KMS-11 (cell line): ENCODE measurements around the gene ALDH3B1.

Source experiments
- H2AFZ ChIP-seq: fragments of 200-600 bp; sonication (generic); 2 replicates; pipeline ENCODE4 v1.6.1; 2016; ENCODE audit warnings: antibody characterized with exemption, mixed run types, low read depth
- H3K27ac ChIP-seq: fragments of 200-600 bp; sonication (generic); 2 replicates; pipeline ENCODE4 v1.6.1; 2016; ENCODE audit warnings: mild to moderate bottlenecking, mixed run types
- H3K27me3 ChIP-seq: fragments of 200-600 bp; sonication (generic); 2 replicates; pipeline ENCODE4 v1.6.1; 2017; ENCODE audit warnings: mild to moderate bottlenecking, low read depth, mixed run types, moderate library complexity; ENCODE audit not compliant: insufficient read depth
- H3K36me3 ChIP-seq: fragments of 200-600 bp; sonication (generic); 2 replicates; pipeline ENCODE4 v1.6.1; 2017; ENCODE audit warnings: mild to moderate bottlenecking, mixed run types; ENCODE audit not compliant: insufficient read depth
- H3K4me1 ChIP-seq: fragments of 200-600 bp; sonication (generic); 2 replicates; pipeline ENCODE4 v1.6.1; 2016; ENCODE audit warnings: mild to moderate bottlenecking, low read depth, mixed run types; ENCODE audit not compliant: poor library complexity, severe bottlenecking
- H3K4me2 ChIP-seq: fragments of 200-600 bp; sonication (generic); 2 replicates; pipeline ENCODE4 v1.7.0; 2016; ENCODE audit warnings: mild to moderate bottlenecking, mixed run types
- H3K4me3 ChIP-seq: fragments of 200-600 bp; sonication (generic); IDR thresholded peaks from 2 replicates; pipeline ENCODE4 v1.6.1; 2017; ENCODE audit warnings: low read depth, low read length, mixed read lengths; ENCODE audit not compliant: insufficient read depth
- H3K79me2 ChIP-seq: fragments of 200-600 bp; sonication (generic); 2 replicates; pipeline ENCODE4 v1.6.1; 2016; ENCODE audit warnings: low read depth, mixed run types; ENCODE audit not compliant: insufficient read depth
- H3K9ac ChIP-seq: fragments of 200-600 bp; sonication (generic); 2 replicates; pipeline ENCODE4 v1.6.1; 2016; ENCODE audit warnings: mild to moderate bottlenecking, mixed run types
- H4K20me1 ChIP-seq: fragments of 200-600 bp; sonication (generic); 2 replicates; pipeline ENCODE4 v1.6.1; 2016; ENCODE audit warnings: mild to moderate bottlenecking, mixed run types; ENCODE audit not compliant: insufficient read depth
- TF ChIP-seq, protein P1 (sequence below): fragments of 200-600 bp; sonication (generic); conservative IDR thresholded peaks from 2 replicates; pipeline ENCODE4 v1.6.1; 2017; ENCODE audit warnings: low read depth, mild to moderate bottlenecking, antibody characterized with exemption, low read length, moderate library complexity, mixed read lengths

The ALDH3B1 gene

DNA sequence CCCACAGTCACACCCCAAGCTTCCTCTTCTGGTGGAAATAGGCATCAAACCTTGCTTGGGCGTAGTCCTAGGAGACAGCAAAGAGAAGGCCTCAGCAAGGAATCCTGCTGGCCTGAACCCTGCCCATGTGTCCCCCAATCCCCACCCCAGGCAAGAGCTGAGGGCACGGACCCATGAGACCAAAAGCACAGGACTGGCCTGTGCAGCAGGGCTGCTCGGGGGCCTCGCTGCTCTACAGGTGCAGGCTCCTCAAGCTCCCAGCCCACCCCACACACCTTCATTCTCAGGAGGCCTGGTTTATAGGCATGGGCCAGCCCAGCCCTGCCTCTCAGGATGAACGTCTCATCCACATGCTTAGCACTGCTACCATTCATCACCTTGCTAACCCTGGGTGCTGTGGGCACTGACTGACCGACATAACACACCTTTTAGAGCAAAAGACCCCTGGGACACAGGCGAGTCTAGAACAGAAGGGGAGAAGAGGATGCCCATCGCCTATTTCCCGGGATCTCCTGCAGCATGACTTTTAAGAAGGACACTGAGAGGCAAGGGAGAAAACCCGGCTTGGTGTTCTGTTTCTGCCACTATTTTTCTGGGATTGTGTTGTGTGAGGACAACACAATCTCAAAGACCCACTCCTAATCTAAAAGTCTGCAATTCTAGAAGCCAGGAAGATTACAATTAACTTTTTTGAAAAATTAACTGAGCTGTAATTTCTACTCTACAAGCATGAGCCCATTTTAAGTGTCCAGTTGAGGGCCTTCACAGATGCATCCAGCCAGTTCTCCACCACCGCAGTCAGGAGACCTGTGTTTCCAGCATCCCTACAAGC, 44.1 kb downstream of the ALDH3B1 start:
- no peaks in the 10 kb centered on the region for H3K4me1 ChIP-seq
- no peak overlapping the region for H3K4me3 ChIP-seq
- H3K79me2 ChIP-seq, result no peaks in the 10 kb centered on the region
- no peaks in the 10 kb centered on the region for H3K36me3 ChIP-seq
- H2AFZ ChIP-seq, result no peak overlapping the region
- no peak overlapping the region for H3K27ac ChIP-seq
- no peak overlapping the region for H3K9ac ChIP-seq
- no peak overlapping the region for H3K4me2 ChIP-seq
- no peaks in the 10 kb centered on the region for H3K27me3 ChIP-seq
- TF ChIP-seq, protein P1, sequence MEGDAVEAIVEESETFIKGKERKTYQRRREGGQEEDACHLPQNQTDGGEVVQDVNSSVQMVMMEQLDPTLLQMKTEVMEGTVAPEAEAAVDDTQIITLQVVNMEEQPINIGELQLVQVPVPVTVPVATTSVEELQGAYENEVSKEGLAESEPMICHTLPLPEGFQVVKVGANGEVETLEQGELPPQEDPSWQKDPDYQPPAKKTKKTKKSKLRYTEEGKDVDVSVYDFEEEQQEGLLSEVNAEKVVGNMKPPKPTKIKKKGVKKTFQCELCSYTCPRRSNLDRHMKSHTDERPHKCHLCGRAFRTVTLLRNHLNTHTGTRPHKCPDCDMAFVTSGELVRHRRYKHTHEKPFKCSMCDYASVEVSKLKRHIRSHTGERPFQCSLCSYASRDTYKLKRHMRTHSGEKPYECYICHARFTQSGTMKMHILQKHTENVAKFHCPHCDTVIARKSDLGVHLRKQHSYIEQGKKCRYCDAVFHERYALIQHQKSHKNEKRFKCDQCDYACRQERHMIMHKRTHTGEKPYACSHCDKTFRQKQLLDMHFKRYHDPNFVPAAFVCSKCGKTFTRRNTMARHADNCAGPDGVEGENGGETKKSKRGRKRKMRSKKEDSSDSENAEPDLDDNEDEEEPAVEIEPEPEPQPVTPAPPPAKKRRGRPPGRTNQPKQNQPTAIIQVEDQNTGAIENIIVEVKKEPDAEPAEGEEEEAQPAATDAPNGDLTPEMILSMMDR, result no peak
- no peaks in the 10 kb centered on the region for H4K20me1 ChIP-seq

DNA sequence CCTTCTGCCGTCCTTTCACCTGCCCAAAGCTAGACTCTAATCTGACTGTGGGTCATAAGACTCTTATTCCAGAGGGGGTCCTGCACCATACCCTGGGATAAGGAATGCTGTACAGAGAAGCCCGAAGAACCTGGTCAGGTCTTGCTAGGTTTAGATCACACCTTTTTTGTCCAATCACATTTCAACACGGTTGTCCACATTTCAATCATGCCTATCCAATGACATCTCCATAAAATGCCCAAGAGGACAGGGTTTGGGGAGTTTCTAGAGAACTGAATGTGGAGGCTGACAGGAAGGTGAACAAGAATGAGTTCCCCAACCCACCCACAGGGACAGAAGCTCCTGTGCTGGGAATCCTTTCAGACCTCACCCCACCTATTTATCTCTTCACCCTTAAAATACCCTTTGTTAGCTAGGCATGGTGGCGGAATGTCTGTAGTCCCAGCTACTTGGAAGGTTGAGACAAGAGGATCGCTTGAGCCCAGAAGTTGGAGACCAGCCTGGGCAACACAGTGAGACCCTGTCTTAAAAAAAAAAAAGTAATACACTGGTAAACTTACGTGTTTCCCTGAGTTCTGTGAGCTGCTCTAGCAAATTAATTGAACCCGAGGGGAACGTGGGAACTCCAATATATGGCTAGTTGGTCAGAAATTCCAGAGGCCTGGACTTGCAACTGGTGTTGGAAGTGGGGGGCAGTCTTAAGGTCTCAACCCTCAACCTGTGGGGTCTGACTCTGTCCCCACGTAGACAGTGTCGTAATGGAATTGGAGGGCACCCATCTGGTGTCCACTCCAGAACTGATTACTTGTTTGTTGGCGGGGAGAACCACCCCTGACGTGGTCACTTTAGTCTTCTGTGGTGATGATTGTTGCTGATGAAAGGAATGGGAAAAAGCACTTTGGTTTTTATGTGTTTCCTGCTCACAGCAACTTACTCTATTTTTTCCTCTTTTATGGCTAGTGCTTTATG, 46.5 kb downstream of the ALDH3B1 start:
- H3K27ac ChIP-seq, result no peak overlapping the region
- H3K36me3 ChIP-seq, result peaks cover 3% of the 10 kb centered on the region; the same call in 1 of the 2 replicates
- no peak overlapping the region for H3K4me3 ChIP-seq
- no peaks in the 10 kb centered on the region for H3K79me2 ChIP-seq
- no peaks in the 10 kb centered on the region for H4K20me1 ChIP-seq
- TF ChIP-seq, protein P1, result no peak
- H3K4me2 ChIP-seq, result no peak overlapping the region
- no peaks in the 10 kb centered on the region for H3K4me1 ChIP-seq
- H3K9ac ChIP-seq, result no peak overlapping the region
- H3K27me3 ChIP-seq, result no peaks in the 10 kb centered on the region
- H2AFZ ChIP-seq, result no peak overlapping the region

DNA sequence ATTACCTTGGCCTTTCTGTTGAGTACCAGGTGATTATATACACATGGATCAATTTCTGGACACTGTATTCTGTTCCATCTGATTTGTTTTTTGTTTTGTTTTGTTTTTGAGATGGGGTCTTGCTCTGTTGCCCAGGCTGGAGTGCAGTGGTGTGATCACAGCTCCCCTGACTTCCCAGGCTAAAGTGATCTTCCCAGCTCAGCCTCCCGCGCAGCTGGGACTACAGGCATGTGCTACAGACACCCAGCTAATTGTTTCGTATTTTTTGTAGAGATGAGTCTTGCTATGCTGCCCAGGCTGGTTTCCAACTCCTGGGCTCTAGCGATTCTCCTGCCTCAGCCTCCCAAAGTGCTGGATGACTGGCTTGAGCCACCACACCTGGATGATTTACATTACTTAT, 47.7 kb downstream of the ALDH3B1 start:
- Histone ChIP-seq H3K4me2 (no peak overlapping the region), H3K79me2 (no peaks in the 10 kb centered on the region), H3K36me3 (peaks cover 3% of the 10 kb centered on the region; the same call in 1 of the 2 replicates), H3K4me3 (no peak overlapping the region), H3K27ac (no peak overlapping the region), H4K20me1 (no peaks in the 10 kb centered on the region), H3K9ac (no peak overlapping the region), H2AFZ (no peak overlapping the region), H3K27me3 (no peaks in the 10 kb centered on the region), H3K4me1 (no peaks in the 10 kb centered on the region)
- TF ChIP-seq, protein P1, result no peak

DNA sequence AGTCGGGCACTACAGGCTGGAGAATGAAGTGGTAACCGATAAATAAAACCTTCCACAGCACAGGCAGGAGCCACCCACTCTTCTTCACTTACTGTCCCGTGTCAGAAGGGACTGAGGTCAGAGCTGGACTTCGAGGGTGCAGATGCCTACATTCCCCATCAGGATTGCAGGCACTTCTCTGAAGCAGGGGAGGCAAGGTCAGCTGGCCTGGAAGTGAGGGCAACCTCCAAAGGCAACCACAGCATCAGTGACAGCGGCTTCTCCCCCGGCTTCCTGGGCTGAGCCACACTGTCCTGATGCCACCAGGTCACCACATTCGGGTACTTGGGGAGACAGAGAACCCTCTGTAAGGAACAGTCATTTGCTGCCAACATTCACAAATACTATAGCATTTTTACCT, 51.4 kb downstream of the ALDH3B1 start:
- Histone ChIP-seq H3K9ac (no peak overlapping the region), H3K36me3 (peaks cover 3% of the 10 kb centered on the region; the same call in 1 of the 2 replicates), H4K20me1 (no peaks in the 10 kb centered on the region), H3K27me3 (no peaks in the 10 kb centered on the region), H3K4me3 (no peak overlapping the region), H2AFZ (no peak overlapping the region), H3K79me2 (no peaks in the 10 kb centered on the region), H3K4me1 (no peaks in the 10 kb centered on the region), H3K27ac (no peak overlapping the region), H3K4me2 (no peak overlapping the region)
- TF ChIP-seq, protein P1, result no peak
